Gastrocnemius medialis (tissue), 4 donors: Measurements from ENCODE around the gene LCT.

Source experiments
- POLR2A ChIP-seq, 2 donors: fragments of 450-650 bp; IDR thresholded peaks; one replicate each; pipeline ENCODE4 v1.6.1; 2017; ENCODE audit warnings: antibody characterized with exemption in 2 of 2, mild to moderate bottlenecking in 2 of 2, moderate library complexity in 2 of 2
- TF ChIP-seq, protein P1 (sequence below), 5 experiments: fragments of 450-650 bp in 3 of 5; fragments of 200-600 bp in 2 of 5; sonication (generic) in 2 of 5; IDR thresholded peaks in 4 of 5; conservative IDR thresholded peaks in 1 of 5; 1 replicate in 4 of 5; 2 replicates in 1 of 5; pipeline ENCODE4 v1.5.1; 2016 to 2019; ENCODE audit warnings: antibody characterized with exemption in 5 of 5, mild to moderate bottlenecking in 3 of 5, moderate library complexity in 3 of 5

DNA sequence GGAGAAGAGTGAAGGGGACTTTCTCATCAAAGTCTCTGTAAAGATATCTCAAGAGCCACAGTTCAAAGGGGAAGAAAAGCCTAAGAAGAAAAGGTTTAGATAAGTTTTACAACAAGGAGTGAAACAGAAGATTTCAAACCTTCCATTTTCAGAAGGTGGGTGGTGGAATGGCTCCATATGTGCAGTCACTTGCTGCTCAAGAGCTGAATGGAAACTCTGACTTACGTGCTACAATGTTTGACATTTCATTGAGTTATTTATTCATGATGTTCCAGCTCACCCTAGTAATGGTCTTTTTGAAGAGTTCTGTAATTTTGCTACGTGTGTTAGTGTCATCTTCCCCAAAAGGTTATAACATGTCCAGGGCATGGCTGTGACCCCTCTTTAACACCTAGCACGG lies 21.7 kb downstream of the LCT start:
- TF ChIP-seq POLR2A (IDR thresholded peaks at IDR 0.05), result no peak
- TF ChIP-seq, protein P1, sequence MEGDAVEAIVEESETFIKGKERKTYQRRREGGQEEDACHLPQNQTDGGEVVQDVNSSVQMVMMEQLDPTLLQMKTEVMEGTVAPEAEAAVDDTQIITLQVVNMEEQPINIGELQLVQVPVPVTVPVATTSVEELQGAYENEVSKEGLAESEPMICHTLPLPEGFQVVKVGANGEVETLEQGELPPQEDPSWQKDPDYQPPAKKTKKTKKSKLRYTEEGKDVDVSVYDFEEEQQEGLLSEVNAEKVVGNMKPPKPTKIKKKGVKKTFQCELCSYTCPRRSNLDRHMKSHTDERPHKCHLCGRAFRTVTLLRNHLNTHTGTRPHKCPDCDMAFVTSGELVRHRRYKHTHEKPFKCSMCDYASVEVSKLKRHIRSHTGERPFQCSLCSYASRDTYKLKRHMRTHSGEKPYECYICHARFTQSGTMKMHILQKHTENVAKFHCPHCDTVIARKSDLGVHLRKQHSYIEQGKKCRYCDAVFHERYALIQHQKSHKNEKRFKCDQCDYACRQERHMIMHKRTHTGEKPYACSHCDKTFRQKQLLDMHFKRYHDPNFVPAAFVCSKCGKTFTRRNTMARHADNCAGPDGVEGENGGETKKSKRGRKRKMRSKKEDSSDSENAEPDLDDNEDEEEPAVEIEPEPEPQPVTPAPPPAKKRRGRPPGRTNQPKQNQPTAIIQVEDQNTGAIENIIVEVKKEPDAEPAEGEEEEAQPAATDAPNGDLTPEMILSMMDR (IDR thresholded peaks at IDR 0.05 in 4 of 5, conservative IDR thresholded peaks at IDR 0.05 in 1 of 5), result no peak
